Breast epithelium (tissue), 4 donors: ENCODE measurements around the gene POU4F2. TPM values are rescaled to one million over a fixed set of nuclear protein-coding genes. Genes with fewer than 3 reads are reported as not detected.

Experiments
- DNase-seq, 2 donors: peaks; one replicate each; pipeline ENCODE4 v3.0.0-alpha.2; 2019; ENCODE audit warnings: low spot score in 2 of 2
- H3K27ac ChIP-seq, 2 donors: fragments of 200-600 bp; sonication (generic) in 1 of 2; one replicate each; pipeline ENCODE4 v1.5.1; 2016 to 2019; ENCODE audit warnings: mild to moderate bottlenecking in 1 of 2
- H3K27me3 ChIP-seq, 2 donors: fragments of 200-600 bp; sonication (generic) in 1 of 2; one replicate each; pipeline versions ENCODE4 v1.5.1 to v1.6.0; 2017 to 2019; ENCODE audit warnings: control low read depth in 1 of 2, mild to moderate bottlenecking in 1 of 2
- H3K36me3 ChIP-seq: fragments of 200-600 bp; one replicate; pipeline ENCODE4 v1.5.1; 2019
- H3K4me1 ChIP-seq, 2 donors: fragments of 200-600 bp; sonication (generic); one replicate each; pipeline ENCODE4 v1.5.1; 2016 to 2019; ENCODE audit warnings: control low read depth in 1 of 2
- H3K4me3 ChIP-seq, 3 donors: fragments of 200-600 bp; sonication (generic); 1 replicate in 2 of 3; 2 replicates in 1 of 3; pipeline ENCODE4 v1.5.1; 2016 to 2019; ENCODE audit warnings: mild to moderate bottlenecking in 3 of 3, moderate library complexity in 2 of 3
- H3K9me3 ChIP-seq, 2 donors: fragments of 200-600 bp; sonication (generic) in 1 of 2; one replicate each; pipeline ENCODE4 v1.5.1; 2016 to 2019; ENCODE audit warnings: control low read depth in 1 of 2
- CTCF ChIP-seq, 3 donors: fragments of 450-650 bp; IDR thresholded peaks; one replicate each; pipeline ENCODE4 v1.5.1; 2016 to 2017; ENCODE audit warnings: antibody characterized with exemption in 3 of 3, mild to moderate bottlenecking in 3 of 3, moderate library complexity in 3 of 3
- POLR2A ChIP-seq: fragments of 450-650 bp; IDR thresholded peaks from one replicate; pipeline ENCODE4 v1.6.1; 2016; ENCODE audit warnings: antibody characterized with exemption, mild to moderate bottlenecking, moderate library complexity
- POLR2AphosphoS5 ChIP-seq, 3 donors: sonication (generic); formaldehyde crosslinking; IDR thresholded peaks; one replicate each; pipeline ENCODE4 v1.6.1; 2017; ENCODE audit warnings: antibody characterized with exemption in 3 of 3
- intact Hi-C: fragments of 100-400 bp; cut with DNase I; formaldehyde crosslinking; loops from one replicate; pipeline ENCODE4 v1.15.1; 2023; ENCODE audit warnings: low total_unique reads
- total RNA-seq, 3 donors: library from RNA; depleted of rRNA; stranded (reverse); fragments of >200 nt; gene quantifications; one replicate each; pipeline ENCODE4 v1.1.0, GENCODE V29; 2016

The POU4F2 gene
- total RNA-seq, 3 donors from 2014 or later: not detected

GRCh38 chr4:146640021-146640464, 1.4 kb downstream of the POU4F2 start:
- no peak for DNase-seq
- Histone ChIP-seq H3K4me3 (no peak overlapping the region), H3K4me1 (no peaks in the 10 kb centered on the region), H3K27me3 (peaks cover 20 to 84% of the 10 kb centered on the region in 2 donors), H3K9me3 (no peaks in the 10 kb centered on the region), H3K36me3 (no peaks in the 10 kb centered on the region), H3K27ac (no peak overlapping the region)
- no peak for TF ChIP-seq CTCF (IDR thresholded peaks at IDR 0.05)
- TF ChIP-seq POLR2A: no peak
- no peak for TF ChIP-seq POLR2AphosphoS5 (IDR thresholded peaks at IDR 0.05)
- intact Hi-C loops: no loop called here

GRCh38 chr4:146640465-146641061, 1.9 kb downstream of the POU4F2 start:
- Histone ChIP-seq H3K9me3 (no peaks in the 10 kb centered on the region), H3K27me3 (peaks cover 20 to 79% of the 10 kb centered on the region in 2 donors), H3K4me3 (no peak overlapping the region), H3K4me1 (no peaks in the 10 kb centered on the region), H3K27ac (no peak overlapping the region), H3K36me3 (no peaks in the 10 kb centered on the region)
- intact Hi-C loops: no loop called here
- TF ChIP-seq CTCF (IDR thresholded peaks at IDR 0.05) (no peak), POLR2AphosphoS5 (IDR thresholded peaks at IDR 0.05) (no peak), POLR2A (no peak)
- DNase-seq: no peak

GRCh38 chr4:146641762-146642161, 3.1 kb downstream of the POU4F2 start:
- no peaks in the 10 kb centered on the region for H3K9me3 ChIP-seq
- DNase-seq: no peak
- H3K27me3 ChIP-seq: peaks cover 20 to 77% of the 10 kb centered on the region in 2 donors
- intact Hi-C loops: no loop called here
- no peak overlapping the region for H3K27ac ChIP-seq
- H3K4me1 ChIP-seq: no peaks in the 10 kb centered on the region
- H3K4me3 ChIP-seq: no peak overlapping the region
- H3K36me3 ChIP-seq: no peaks in the 10 kb centered on the region
- no peak for TF ChIP-seq POLR2AphosphoS5 (IDR thresholded peaks at IDR 0.05)
- TF ChIP-seq CTCF (IDR thresholded peaks at IDR 0.05): no peak
- TF ChIP-seq POLR2A: no peak

GRCh38 chr4:146643812-146644401, 5.2 kb downstream of the POU4F2 start:
- no peak for DNase-seq
- H3K27me3 ChIP-seq: peaks cover 13 to 77% of the 10 kb centered on the region in 2 donors
- TF ChIP-seq CTCF (IDR thresholded peaks at IDR 0.05): no peak
- TF ChIP-seq POLR2AphosphoS5 (IDR thresholded peaks at IDR 0.05): no peak
- TF ChIP-seq POLR2A: no peak

GRCh38 chr4:146645921-146646320, 7.2 kb downstream of the POU4F2 start:
- H3K27me3 ChIP-seq: peaks cover 3 to 76% of the 10 kb centered on the region in 2 donors
- H3K27ac ChIP-seq: no peak overlapping the region
- TF ChIP-seq POLR2AphosphoS5 (IDR thresholded peaks at IDR 0.05): no peak
- TF ChIP-seq CTCF (IDR thresholded peaks at IDR 0.05): no peak
- no peak for TF ChIP-seq POLR2A
- no peak overlapping the region for H3K4me3 ChIP-seq
- no peaks in the 10 kb centered on the region for H3K9me3 ChIP-seq
- intact Hi-C loops: no loop called here
- H3K36me3 ChIP-seq: no peaks in the 10 kb centered on the region
- DNase-seq: no peak
- H3K4me1 ChIP-seq: no peaks in the 10 kb centered on the region

More at GRCh38 chr4:146643812-146644401, 5.2 kb downstream of the POU4F2 start:
- Histone ChIP-seq H3K36me3 (no peaks in the 10 kb centered on the region), H3K27ac (no peak overlapping the region), H3K4me1 (no peaks in the 10 kb centered on the region), H3K4me3 (no peak overlapping the region), H3K9me3 (no peaks in the 10 kb centered on the region)
- intact Hi-C loops: no loop called here
